PC-3 (cell line): ENCODE data around the gene VEGFA.

Experiments
- CTCF ChIP-seq: fragments of 300-600 bp; sonication (generic); conservative IDR thresholded peaks from 2 replicates; pipeline ENCODE4 v1.5.1; 2017; ENCODE audit warnings: antibody characterized with exemption, low read depth, mild to moderate bottlenecking, low read length
- EZH2 ChIP-seq: fragments of 300-600 bp; sonication (generic); IDR thresholded peaks from one replicate; pipeline ENCODE4 v1.6.1; 2017; ENCODE audit warnings: antibody characterized with exemption, mild to moderate bottlenecking, low read length; ENCODE audit not compliant: unreplicated experiment
- EZH2phosphoT487 ChIP-seq: fragments of 300-600 bp; sonication (generic); IDR thresholded peaks from 2 replicates; pipeline ENCODE4 v1.6.1; 2018; ENCODE audit warnings: mild to moderate bottlenecking, antibody characterized with exemption, low read length, borderline replicate concordance

GRCh38 chr6:43820486-43820885 lies 50.5 kb downstream of the VEGFA start:
- TF ChIP-seq CTCF (no peak), EZH2 (no peak), EZH2phosphoT487 (no peak)
